Left ventricle myocardium inferior (tissue), 1 donor: ENCODE measurements around the gene TMEM225B. TPM values are rescaled to one million over a fixed set of nuclear protein-coding genes. Genes with fewer than 3 reads are reported as not detected.

Experiments used
- DNase-seq: peaks from one replicate; pipeline ENCODE4 v3.0.0-alpha.2; 2020
- H3K27ac ChIP-seq: fragments of 200-600 bp; replicated peaks from 2 replicates; pipeline ENCODE4 v1.8.0; 2021
- H3K27me3 ChIP-seq: fragments of 200-600 bp; 2 replicates; pipeline ENCODE4 v1.8.0; 2021; ENCODE audit warnings: low read depth
- H3K36me3 ChIP-seq: fragments of 200-600 bp; 2 replicates; pipeline ENCODE4 v1.8.0; 2021
- H3K4me1 ChIP-seq: fragments of 200-600 bp; 2 replicates; pipeline ENCODE4 v1.8.0; 2021
- H3K4me3 ChIP-seq: fragments of 200-600 bp; 2 replicates; pipeline ENCODE4 v1.8.0; 2021; ENCODE audit warnings: mild to moderate bottlenecking, moderate library complexity
- H3K9me3 ChIP-seq: fragments of 200-600 bp; replicated peaks from 2 replicates; pipeline ENCODE4 v1.8.0; 2021
- CTCF ChIP-seq: fragments of 200-600 bp; IDR thresholded peaks from 2 replicates; pipeline ENCODE4 v1.8.0; 2021; ENCODE audit warnings: antibody characterized with exemption, mild to moderate bottlenecking, borderline replicate concordance
- intact Hi-C: fragments of 100-400 bp; cut with micrococcal nuclease; formaldehyde crosslinking; loops from one replicate; pipeline ENCODE4 v1.11.0; 2022
- total RNA-seq: library from RNA; stranded (reverse); fragmentation: NEBNext Ultra II Directional; extraction: Animal tissue kit (Norgen Biotek cat#: 25700); gene quantifications from one replicate; pipeline ENCODE4 v1.2.1, GENCODE V29; 2021
- donor health status: DM: no; HTN: yes; CAD: no; lungs with severe emphysema.

Gene TMEM225B
- total RNA-seq, 1 donor from 2014 or later = not detected

GRCh38 chr7:99616359-99617191 is 18.5 kb downstream of the TMEM225B start, which contains the start of gene ZSCAN25:
Gene ZSCAN25 (plus strand): TSS chr7:99616946. CDS start chr7:99619607, 2,661 bp downstream.
- intact Hi-C loops = no loop called here
- TF ChIP-seq CTCF = peak; percentile 56
- H3K9me3 ChIP-seq = no peaks in the 10 kb centered on the region
- peak within 1 kb of the TSS; percentile 93 for H3K27ac ChIP-seq
- peaks cover 29% of the 10 kb centered on the region for H3K4me1 ChIP-seq
- H3K36me3 ChIP-seq = peaks cover 33% of the 10 kb centered on the region
- peak within 1 kb of the TSS; percentile 98 for H3K4me3 ChIP-seq
- peak; percentile 88 for DNase-seq
- no peaks in the 10 kb centered on the region for H3K27me3 ChIP-seq

- Histone ChIP-seq H3K4me1 (peaks cover 29% of the 10 kb centered on the region), H3K27ac (peak overlapping the region; percentile 93), H3K27me3 (no peaks in the 10 kb centered on the region), H3K36me3 (peaks cover 40% of the 10 kb centered on the region), H3K4me3 (peak overlapping the region; percentile 98), H3K9me3 (no peaks in the 10 kb centered on the region)
- no peak for DNase-seq
- intact Hi-C loops = no loop called here
- TF ChIP-seq CTCF = no peak
These were observed 19.2 kb downstream of the TMEM225B start for GRCh38 chr7:99617192-99617781.

- intact Hi-C loops = no loop called here
- no peak for DNase-seq
- Histone ChIP-seq H3K4me3 (no peak overlapping the region), H3K27ac (no peak overlapping the region), H3K27me3 (no peaks in the 10 kb centered on the region), H3K36me3 (peaks cover 54% of the 10 kb centered on the region), H3K9me3 (no peaks in the 10 kb centered on the region), H3K4me1 (peaks cover 29% of the 10 kb centered on the region)
- TF ChIP-seq CTCF = no peak
These were observed 20.7 kb downstream of the TMEM225B start for GRCh38 chr7:99618726-99619125.

DNA sequence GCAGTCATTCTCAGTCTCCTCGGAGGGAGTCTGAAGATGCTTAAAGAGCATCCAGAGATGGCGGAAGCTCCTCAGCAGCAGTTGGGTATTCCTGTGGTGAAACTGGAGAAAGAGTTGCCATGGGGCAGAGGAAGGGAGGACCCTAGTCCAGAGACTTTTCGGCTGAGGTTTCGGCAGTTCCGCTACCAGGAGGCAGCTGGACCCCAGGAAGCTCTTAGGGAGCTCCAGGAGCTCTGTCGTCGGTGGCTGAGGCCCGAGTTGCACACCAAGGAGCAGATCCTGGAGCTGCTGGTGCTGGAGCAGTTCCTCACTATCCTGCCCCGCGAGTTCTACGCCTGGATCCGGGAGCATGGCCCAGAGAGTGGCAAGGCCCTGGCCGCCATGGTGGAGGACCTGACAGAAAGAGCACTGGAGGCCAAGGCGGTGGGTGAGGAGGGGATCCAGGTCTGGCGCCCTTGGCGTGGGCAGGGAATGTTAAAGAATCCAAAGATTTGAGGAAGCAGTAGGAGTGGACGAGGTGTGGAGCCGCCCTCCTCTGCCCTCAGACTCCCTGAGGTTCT is 21.6 kb downstream of the TMEM225B start:
- intact Hi-C loops = no loop called here
- no peak for DNase-seq
- no peak overlapping the region for H3K4me3 ChIP-seq
- no peaks in the 10 kb centered on the region for H3K9me3 ChIP-seq
- no peak overlapping the region for H3K27ac ChIP-seq
- no peaks in the 10 kb centered on the region for H3K27me3 ChIP-seq
- no peak for TF ChIP-seq CTCF
- peaks cover 29% of the 10 kb centered on the region for H3K4me1 ChIP-seq
- H3K36me3 ChIP-seq = peaks cover 63% of the 10 kb centered on the region

DNA sequence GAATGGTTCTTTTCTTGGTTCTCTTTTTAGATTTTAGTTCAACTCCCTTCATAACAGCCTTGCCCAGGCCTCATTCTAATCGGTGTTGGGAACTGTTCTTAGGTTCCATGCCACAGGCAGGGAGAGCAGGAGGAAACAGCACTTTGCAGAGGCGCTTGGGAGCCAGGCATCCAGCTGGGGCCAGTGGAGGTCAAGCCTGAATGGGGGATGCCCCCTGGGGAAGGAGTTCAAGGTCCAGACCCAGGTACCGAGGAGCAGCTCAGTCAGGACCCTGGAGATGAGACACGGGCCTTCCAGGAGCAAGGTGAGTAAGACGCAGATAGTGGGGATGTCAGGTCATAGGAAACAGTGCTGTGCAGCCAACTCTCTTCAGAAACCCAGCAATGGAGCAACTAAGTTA is 23.2 kb downstream of the TMEM225B start:
- no peak overlapping the region for H3K27ac ChIP-seq
- peaks cover 80% of the 10 kb centered on the region for H3K36me3 ChIP-seq
- H3K4me1 ChIP-seq = peaks cover 26% of the 10 kb centered on the region
- H3K9me3 ChIP-seq = no peaks in the 10 kb centered on the region
- no peak for TF ChIP-seq CTCF
- no peak overlapping the region for H3K4me3 ChIP-seq
- intact Hi-C loops = no loop called here
- H3K27me3 ChIP-seq = no peaks in the 10 kb centered on the region
- DNase-seq = no peak
